ENCODE results near the gene RSPH3. TPM values are rescaled to one million over a fixed set of nuclear protein-coding genes. Genes with fewer than 3 reads are reported as not detected.

The RSPH3 gene
- total RNA-seq, 2 experiments from 2014 or later = 0.59 to 1.1 TPM

DNA sequence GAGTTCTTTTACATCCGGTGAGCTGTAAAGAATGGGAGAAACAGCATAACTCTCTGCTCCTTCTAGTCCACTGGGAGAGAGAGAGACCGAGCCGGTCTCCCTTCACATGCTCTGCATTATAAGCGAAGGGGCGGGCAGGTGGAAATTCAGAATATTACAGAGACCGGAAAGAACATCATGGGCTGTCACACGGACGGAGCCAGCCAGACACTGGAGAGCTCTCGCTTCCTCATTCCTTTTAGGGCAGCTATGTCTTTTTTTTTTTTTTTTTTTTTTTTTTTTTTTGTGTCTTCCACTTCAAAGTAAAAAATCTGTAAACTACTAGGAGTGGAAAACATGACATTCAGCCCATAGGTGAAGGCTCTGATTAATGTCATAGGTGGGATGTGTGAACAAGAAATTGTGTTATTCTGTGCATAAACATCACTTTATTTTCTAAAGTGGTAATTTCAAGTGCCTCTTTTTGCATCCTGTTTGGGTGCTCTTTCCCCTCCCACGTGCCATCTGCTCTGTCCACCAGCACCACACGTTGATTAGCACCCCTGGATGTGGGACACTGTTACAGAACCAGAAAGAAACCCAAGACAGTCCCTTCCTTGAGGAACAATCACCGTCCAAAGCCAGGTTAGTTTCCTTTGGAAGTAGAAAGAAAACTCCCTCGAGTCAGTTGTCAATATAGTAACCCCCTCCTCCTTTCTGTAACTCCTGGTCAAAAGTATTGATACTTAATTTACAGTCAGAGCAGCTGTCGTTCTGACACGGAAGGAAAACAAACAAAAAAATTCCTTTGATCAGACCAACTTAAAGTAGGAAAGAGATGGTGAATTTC, 45.1 kb upstream of the RSPH3 start, which contains the start of gene TAGAP:
TSS of gene TAGAP (minus strand) at position 93 of the 829 bp plus-strand sequence. CDS start 845 bp downstream, outside the sequence.
- H3K27me3 ChIP-seq (ENCODE audit: control insufficient read depth in 1 of 2, insufficient read depth in 2 of 2, low read length in 2 of 2) = no peaks in the 10 kb centered on the region
- Mint-ChIP-seq H3K36me3 (ENCODE audit: low read depth) (peaks cover 48% of the 10 kb centered on the region), H3K9me3 (no peaks in the 10 kb centered on the region), H3K27me3 (no peaks in the 10 kb centered on the region), H3K4me3 (peak within 1 kb of the TSS; percentile 97), H3K27ac (peak within 1 kb of the TSS; percentile 91), H3K4me1 (ENCODE audit: low read depth) (peaks cover 67% of the 10 kb centered on the region)
- H3K4me1 ChIP-seq (ENCODE audit: insufficient read depth, low read length) = peaks cover 59% of the 10 kb centered on the region
- peaks cover 40% of the 10 kb centered on the region for H3K36me3 ChIP-seq (ENCODE audit: insufficient read depth, low read length)
- peak within 1 kb of the TSS; percentile 81 to 91 for H3K27ac ChIP-seq (ENCODE audit: low read depth in 1 of 2, low read length in 2 of 2)
- intact Hi-C loops (cut with DNase I, micrococcal nuclease) = loop anchor here in 1 of 2 experiments (1.0 to 5.0 kb wide), 2 partner anchors 17 to 38 kb away; no protein-coding TSS in a partner anchor
- H3K9me3 ChIP-seq (ENCODE audit: control insufficient read depth in 1 of 2, insufficient read depth in 1 of 2, low read length in 2 of 2) = no peaks in the 10 kb centered on the region
- CTCF ChIA-PET = interaction anchor here (0.9 to 4.6 kb wide), 7 partner anchors 14 to 354 kb away, joined by 3 to 72 read pairs (median 7); no protein-coding TSS in a partner anchor
- H3K4me3 ChIP-seq (ENCODE audit: low read length) = peak within 1 kb of the TSS; percentile 88
- peak; percentile 75 for ATAC-seq (ENCODE audit: poor library complexity)
- TF ChIP-seq, protein P1, sequence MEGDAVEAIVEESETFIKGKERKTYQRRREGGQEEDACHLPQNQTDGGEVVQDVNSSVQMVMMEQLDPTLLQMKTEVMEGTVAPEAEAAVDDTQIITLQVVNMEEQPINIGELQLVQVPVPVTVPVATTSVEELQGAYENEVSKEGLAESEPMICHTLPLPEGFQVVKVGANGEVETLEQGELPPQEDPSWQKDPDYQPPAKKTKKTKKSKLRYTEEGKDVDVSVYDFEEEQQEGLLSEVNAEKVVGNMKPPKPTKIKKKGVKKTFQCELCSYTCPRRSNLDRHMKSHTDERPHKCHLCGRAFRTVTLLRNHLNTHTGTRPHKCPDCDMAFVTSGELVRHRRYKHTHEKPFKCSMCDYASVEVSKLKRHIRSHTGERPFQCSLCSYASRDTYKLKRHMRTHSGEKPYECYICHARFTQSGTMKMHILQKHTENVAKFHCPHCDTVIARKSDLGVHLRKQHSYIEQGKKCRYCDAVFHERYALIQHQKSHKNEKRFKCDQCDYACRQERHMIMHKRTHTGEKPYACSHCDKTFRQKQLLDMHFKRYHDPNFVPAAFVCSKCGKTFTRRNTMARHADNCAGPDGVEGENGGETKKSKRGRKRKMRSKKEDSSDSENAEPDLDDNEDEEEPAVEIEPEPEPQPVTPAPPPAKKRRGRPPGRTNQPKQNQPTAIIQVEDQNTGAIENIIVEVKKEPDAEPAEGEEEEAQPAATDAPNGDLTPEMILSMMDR (IDR thresholded peaks at IDR 0.05) = no peak
- POLR2A ChIA-PET = interaction anchor here (0.6 to 7.3 kb wide), 19 partner anchors 10 to 861 kb away, joined by 3 to 146 read pairs (median 5); partner anchors contain the start of genes RSPH3 and WTAP
- peak; percentile 65 to 97 (median 80) for DNase-seq

DNA sequence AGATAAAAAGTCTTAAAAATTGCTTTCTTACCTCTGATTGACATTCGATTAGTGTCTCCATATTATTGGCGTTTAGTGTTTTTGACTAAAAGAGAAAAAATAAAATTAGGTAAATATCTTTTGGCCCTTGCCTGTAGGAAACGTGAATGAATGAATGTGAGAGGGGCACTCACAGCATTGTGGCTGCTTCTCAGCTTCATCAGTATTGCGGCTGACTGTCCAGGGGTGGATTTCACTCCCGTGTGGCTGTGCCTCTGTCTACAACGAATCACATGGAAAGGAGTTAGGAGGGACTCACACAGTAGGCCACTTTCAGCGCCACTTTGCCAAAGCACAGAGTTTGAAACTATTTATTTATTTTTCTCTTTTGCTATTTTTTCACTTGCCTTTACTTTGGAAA, 43.9 kb upstream of the RSPH3 start:
- H3K9me3 Mint-ChIP-seq = no peaks in the 10 kb centered on the region
- POLR2A ChIA-PET = interaction anchor here (0.6 to 7.3 kb wide), 21 partner anchors 10 to 683 kb away, joined by 3 to 146 read pairs (median 5); partner anchors contain the start of genes RSPH3 and WTAP
- H3K4me1 ChIP-seq (ENCODE audit: insufficient read depth, low read length) = peaks cover 62% of the 10 kb centered on the region

DNA sequence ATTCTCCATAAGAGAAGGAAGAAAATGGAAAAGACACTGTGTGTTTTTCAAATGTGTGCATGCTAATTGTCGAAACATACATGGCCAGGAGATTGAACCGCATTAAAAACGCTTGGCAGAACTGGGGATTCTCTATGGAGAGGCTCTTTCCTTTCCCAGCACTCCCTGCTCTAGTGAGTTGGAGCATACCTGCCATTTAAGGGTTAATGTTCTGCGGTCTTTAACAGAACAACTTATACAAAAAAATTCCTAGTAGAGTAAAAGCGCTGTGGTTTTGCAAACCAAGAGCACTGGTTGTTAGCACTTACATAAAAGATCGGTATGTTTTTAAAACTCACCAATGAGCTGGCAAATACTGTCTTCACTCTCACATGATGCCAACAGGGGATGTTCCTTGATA, 43.2 kb upstream of the RSPH3 start:
- H3K4me3 Mint-ChIP-seq = peak overlapping the region; percentile 97
- POLR2A ChIA-PET = interaction anchor here (0.7 to 7.3 kb wide), 15 partner anchors 9 to 399 kb away, joined by 3 to 146 read pairs (median 12); partner anchors contain the start of genes DYNLT1 and RSPH3
- H3K36me3 Mint-ChIP-seq (ENCODE audit: low read depth) = peaks cover 66% of the 10 kb centered on the region
- CTCF ChIA-PET = interaction anchor here (0.6 to 4.6 kb wide), 15 partner anchors 9 to 394 kb away, joined by 3 to 72 read pairs (median 6); partner anchors contain the start of gene RSPH3
- H3K4me3 ChIP-seq (ENCODE audit: low read length) = peak overlapping the region; percentile 88
- TF ChIP-seq, protein P1 (IDR thresholded peaks at IDR 0.05) = no peak
- no peaks in the 10 kb centered on the region for H3K27me3 Mint-ChIP-seq
- H3K36me3 ChIP-seq (ENCODE audit: insufficient read depth, low read length) = peaks cover 58% of the 10 kb centered on the region
- no peaks in the 10 kb centered on the region for H3K9me3 Mint-ChIP-seq
- DNase-seq (peak in 4 of 14 experiments; percentile 23 to 89 (median 77)), ATAC-seq (ENCODE audit: poor library complexity) (peak; percentile 20)
- H3K4me1 Mint-ChIP-seq (ENCODE audit: low read depth) = peaks cover 77% of the 10 kb centered on the region
- H3K27ac Mint-ChIP-seq = peak overlapping the region; percentile 91
- H3K27ac ChIP-seq (ENCODE audit: low read depth in 1 of 2, low read length in 2 of 2) = peak overlapping the region; percentile 81 to 91
- peaks cover 63% of the 10 kb centered on the region for H3K4me1 ChIP-seq (ENCODE audit: insufficient read depth, low read length)
- intact Hi-C loops (cut with DNase I, micrococcal nuclease) = loop anchor here in 1 of 2 experiments (5.0 kb wide), 1 partner anchor 36 kb away; no protein-coding TSS in a partner anchor
- H3K9me3 ChIP-seq (ENCODE audit: control insufficient read depth in 1 of 2, insufficient read depth in 1 of 2, low read length in 2 of 2) = no peaks in the 10 kb centered on the region
- H3K27me3 ChIP-seq (ENCODE audit: control insufficient read depth in 1 of 2, insufficient read depth in 2 of 2, low read length in 2 of 2) = no peaks in the 10 kb centered on the region

More for the DNA sequence above, 43.9 kb upstream of the RSPH3 start:
- DNase-seq (peak in 4 of 14 experiments; percentile 30 to 60 (median 52)), ATAC-seq (ENCODE audit: poor library complexity) (no peak)
- Histone ChIP-seq H3K27me3 (ENCODE audit: control insufficient read depth in 1 of 2, insufficient read depth in 2 of 2, low read length in 2 of 2) (no peaks in the 10 kb centered on the region), H3K27ac (ENCODE audit: low read depth in 1 of 2, low read length in 2 of 2) (peak overlapping the region; percentile 81 to 91), H3K4me3 (ENCODE audit: low read length) (peak overlapping the region; percentile 88), H3K9me3 (ENCODE audit: control insufficient read depth in 1 of 2, insufficient read depth in 1 of 2, low read length in 2 of 2) (no peaks in the 10 kb centered on the region), H3K36me3 (ENCODE audit: insufficient read depth, low read length) (peaks cover 51% of the 10 kb centered on the region)
- H3K36me3 Mint-ChIP-seq (ENCODE audit: low read depth) = peaks cover 59% of the 10 kb centered on the region
- peak overlapping the region; percentile 97 for H3K4me3 Mint-ChIP-seq
- CTCF ChIA-PET = interaction anchor here (0.9 to 4.6 kb wide), 10 partner anchors 13 to 91 kb away, joined by 3 to 72 read pairs (median 8); no protein-coding TSS in a partner anchor
- TF ChIP-seq, protein P1 (IDR thresholded peaks at IDR 0.05) = no peak
- intact Hi-C loops (cut with DNase I, micrococcal nuclease) = loop anchor here in 1 of 2 experiments (5.0 kb wide), 1 partner anchor 37 kb away; no protein-coding TSS in a partner anchor
- H3K4me1 Mint-ChIP-seq (ENCODE audit: low read depth) = peaks cover 79% of the 10 kb centered on the region
- no peaks in the 10 kb centered on the region for H3K27me3 Mint-ChIP-seq
- H3K27ac Mint-ChIP-seq = peak overlapping the region; percentile 91
